ENCODE measurements around the gene SMU1. TPM values are rescaled to one million over a fixed set of nuclear protein-coding genes. Genes with fewer than 3 reads are reported as not detected.

Gene SMU1
- total and polyA plus RNA-seq, 2 donors (not counting 3 experiments of a cell fraction or from before 2014, with no cell fraction given): 8.5 to 21.7 TPM

- no peak for FAIRE-seq
- no peaks in the 10 kb centered on the region for H3K9me1 ChIP-seq (replicated peaks; ENCODE audit: control insufficient read depth, extremely low read depth, insufficient read depth, low read length)
- H3K9ac ChIP-seq (replicated peaks; ENCODE audit: extremely low read depth, insufficient read depth, low read length): no peak overlapping the region
- peaks cover 9% of the 10 kb centered on the region for H3K79me2 ChIP-seq (ENCODE audit: control insufficient read depth, insufficient read depth, low read length)
- H3K27ac ChIP-seq (ENCODE audit: insufficient read depth, low read depth, low read length): peak overlapping the region; percentile 19
- ChIA-PET POLR2A (no interaction called here), CTCF (interaction anchor here (0.7 to 6.4 kb wide), 3 partner anchors 71 to 146 kb away, joined by 3 to 67 read pairs (median 5); no protein-coding TSS in a partner anchor)
- no peaks in the 10 kb centered on the region for H3K9me3 ChIP-seq (replicated peaks; ENCODE audit: control insufficient read depth, insufficient read depth, low read length)
- DNase-seq (ENCODE audit: low read depth, low spot score): no peak
- peak overlapping the region; percentile 77 for H3K4me2 ChIP-seq (ENCODE audit: insufficient read depth, low read length)
- no peaks in the 10 kb centered on the region for H3K36me3 ChIP-seq (ENCODE audit: control insufficient read depth in 2 of 2, extremely low read depth in 1 of 2, insufficient read depth in 2 of 2, low read length in 2 of 2)
- TF ChIP-seq POLR2A (IDR thresholded peaks at IDR 0.05; ENCODE audit: low read depth, low read length) (no peak), EZH2 (IDR thresholded peaks at IDR 0.05; ENCODE audit: borderline replicate concordance, low read depth, low read length, severe bottlenecking) (no peak), MYC (IDR thresholded peaks at IDR 0.05; ENCODE audit: low read depth, low read length) (no peak), POLR2AphosphoS5 (IDR thresholded peaks at IDR 0.05; ENCODE audit: insufficient read depth, low read depth, low read length) (no peak), MAX (IDR thresholded peaks at IDR 0.05; ENCODE audit: insufficient read depth, insufficient read length) (no peak), JUN (IDR thresholded peaks at IDR 0.05; ENCODE audit: borderline replicate concordance, insufficient read depth, insufficient read length, low read depth) (no peak), CTCF (IDR thresholded peaks at IDR 0.05; ENCODE audit: extremely low read depth in 1 of 2, insufficient read depth in 1 of 2, low read depth in 1 of 2, low read length in 2 of 2) (no peak), GATA2 (IDR thresholded peaks at IDR 0.05; ENCODE audit: insufficient read depth, insufficient read length, low read depth, low read length) (no peak), FOS (IDR thresholded peaks at IDR 0.05; ENCODE audit: borderline replicate concordance, insufficient read depth, low read length) (no peak)
- no peaks in the 10 kb centered on the region for H3K27me3 ChIP-seq (ENCODE audit: control insufficient read depth in 2 of 2, insufficient read depth in 2 of 2, low read length in 2 of 2)
- no peak overlapping the region for H2AFZ ChIP-seq (ENCODE audit: low read depth, low read length)
- dilution Hi-C loops (cut with MboI; ENCODE audit: extremely low pct_ligation_motif_present, low sequenced_read_pairs) (no loop called here), intact Hi-C loops (cut with micrococcal nuclease) (no loop called here)
- H3K4me3 ChIP-seq (replicated peaks in 1 of 3; ENCODE audit: insufficient read depth in 1 of 3, low read depth in 1 of 3, low read length in 3 of 3): peak overlapping the region in 1 of 3 experiments; percentile 40
- no peaks in the 10 kb centered on the region for H4K20me1 ChIP-seq (replicated peaks; ENCODE audit: control insufficient read depth, extremely low read depth, insufficient read depth, low read length)
- no TSS peak for BruUV-seq (replicated peaks)
- peaks cover 25% of the 10 kb centered on the region for H3K4me1 ChIP-seq (ENCODE audit: control insufficient read depth, extremely low read depth, insufficient read depth, low read length)
Measured at GRCh38 chr9:33080534-33080933, 4.1 kb upstream of the SMU1 start.

Data from endothelial cell of umbilical vein (primary cell).